HEK293 (cell line): ENCODE results near the gene ITGB3.

Source experiments
- EGR2 ChIP-seq: fragments of 450-650 bp; formaldehyde crosslinking; IDR thresholded peaks from 2 replicates; pipeline ENCODE4 v1.5.1; 2016; ENCODE audit warnings: low read depth, missing biosample characterization, missing genetic modification characterization
- ELK4 ChIP-seq: IDR thresholded peaks from 2 replicates; pipeline ENCODE4 v1.6.1; 2011; ENCODE audit warnings: mild to moderate bottlenecking, low read depth, low read length, borderline replicate concordance
- REST ChIP-seq: fragments of 450-650 bp; formaldehyde crosslinking; IDR thresholded peaks from 2 replicates; pipeline ENCODE4 v1.5.1; 2016; ENCODE audit warnings: missing biosample characterization, missing genetic modification characterization
- SALL2 ChIP-seq: fragments of 450-650 bp; formaldehyde crosslinking; IDR thresholded peaks from 2 replicates; pipeline ENCODE4 v1.5.0; 2017; ENCODE audit warnings: missing biosample characterization, mild to moderate bottlenecking, missing genetic modification characterization, borderline replicate concordance
- ZBTB11 ChIP-seq: fragments of 450-650 bp; formaldehyde crosslinking; conservative IDR thresholded peaks from 2 replicates; pipeline ENCODE4 v1.5.1; 2016; ENCODE audit warnings: low read depth, missing biosample characterization, missing genetic modification characterization
- ZBTB26 ChIP-seq: fragments of 450-650 bp; formaldehyde crosslinking; optimal IDR thresholded peaks from 2 replicates; pipeline ENCODE3; 2016; ENCODE audit warnings: missing biosample characterization, mild to moderate bottlenecking, missing genetic modification characterization
- ZBTB44 ChIP-seq: fragments of 450-650 bp; IDR thresholded peaks from 2 replicates; pipeline ENCODE4 v1.5.1; 2018; ENCODE audit warnings: missing biosample characterization, mild to moderate bottlenecking, missing genetic modification characterization
- ZNF146 ChIP-seq: fragments of 450-650 bp; formaldehyde crosslinking; IDR thresholded peaks from 2 replicates; pipeline ENCODE4 v1.5.1; 2016; ENCODE audit warnings: missing biosample characterization, missing genetic modification characterization
- ZNF155 ChIP-seq: fragments of 450-650 bp; formaldehyde crosslinking; IDR thresholded peaks from 2 replicates; pipeline ENCODE4 v1.5.1; 2016; ENCODE audit warnings: missing biosample characterization, missing genetic modification characterization
- ZNF214 ChIP-seq: fragments of 450-650 bp; formaldehyde crosslinking; IDR thresholded peaks from 2 replicates; pipeline ENCODE4 v1.5.1; 2017; ENCODE audit warnings: missing biosample characterization, mild to moderate bottlenecking, missing genetic modification characterization, borderline replicate concordance
- ZNF26 ChIP-seq: fragments of 450-650 bp; formaldehyde crosslinking; IDR thresholded peaks from 2 replicates; pipeline ENCODE4 v1.5.1; 2016; ENCODE audit warnings: missing biosample characterization, missing genetic modification characterization
- ZNF274 ChIP-seq, 2 experiments: fragments of 200-500 bp in 1 of 2; fragments of 450-650 bp in 1 of 2; sonication (Bioruptor generic) in 1 of 2; formaldehyde crosslinking in 1 of 2; IDR thresholded peaks; 2 replicates each; pipeline versions ENCODE4 v1.5.1 to v1.6.1; 2014 to 2016; ENCODE audit warnings: borderline replicate concordance in 1 of 2, inconsistent platforms in 1 of 2, low read length in 1 of 2, missing biosample characterization in 1 of 2, missing genetic modification characterization in 1 of 2
- ZNF423 ChIP-seq: fragments of 450-650 bp; formaldehyde crosslinking; IDR thresholded peaks from 2 replicates; pipeline ENCODE4 v1.5.1; 2016; ENCODE audit warnings: missing biosample characterization, missing genetic modification characterization

- no peak for TF ChIP-seq ZNF146 (tag by site-specific recombination)
- TF ChIP-seq ZNF214 (tag by site-specific recombination), result no peak
- no peak for TF ChIP-seq ZNF274 (IDR thresholded peaks at IDR 0.05; ENCODE audit: low read length)
- TF ChIP-seq ZNF274 (tag by site-specific recombination; IDR thresholded peaks at IDR 0.05; ENCODE audit: borderline replicate concordance), result no peak
- no peak for TF ChIP-seq ZNF155 (tag by site-specific recombination)
- no peak for TF ChIP-seq ZBTB26
- no peak for TF ChIP-seq REST (tag by site-specific recombination)
- TF ChIP-seq ZNF423, result no peak
- no peak for TF ChIP-seq SALL2 (tag by site-specific recombination)
- no peak for TF ChIP-seq ZNF26 (tag by site-specific recombination)
- no peak for TF ChIP-seq ELK4
- TF ChIP-seq EGR2 (tag by site-specific recombination), result no peak
- TF ChIP-seq ZBTB11 (tag by site-specific recombination), result no peak
- no peak for TF ChIP-seq ZBTB44
These were observed 31.6 kb upstream of the ITGB3 start for GRCh38 chr17:47222047-47222446.
